DMS153 treated with DMSO at 0.1 percent for 48 hours (cell line): ENCODE results near the gene C1orf35.
"Not testable (repeated sequence)": the region's sequence is repeated elsewhere in the genome, so short reads cannot be mapped to it uniquely, and the experiment has no call there.

ENCODE experiments used
- DNase-seq: peaks from one replicate; lab custom pipeline; 2025; ENCODE audit not compliant: unreplicated experiment; lab: John Stamatoyannopoulos, UW

C1orf35 gene

DNA sequence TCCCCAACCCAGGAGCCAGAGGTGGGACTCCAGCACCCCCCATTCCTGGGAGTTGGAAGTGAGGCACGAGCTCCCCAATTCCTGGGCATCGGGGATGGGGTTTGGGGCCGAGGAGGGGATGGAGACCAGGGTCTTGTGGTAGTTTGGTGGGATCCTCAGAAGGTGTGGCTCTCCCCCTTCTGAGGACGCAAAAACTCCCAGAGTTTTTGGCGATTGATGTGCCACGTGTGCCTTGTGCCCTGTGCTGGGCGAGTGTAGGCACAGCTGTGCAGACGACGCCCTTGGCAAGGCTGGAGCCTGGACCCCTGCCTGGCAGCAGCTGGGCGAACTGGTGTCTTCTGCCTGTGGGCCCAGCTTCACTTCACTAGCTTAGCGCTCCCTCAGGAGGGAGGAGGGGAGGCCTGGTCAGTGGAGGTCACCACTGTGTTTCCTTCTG, 39.6 kb upstream of the C1orf35 start:
- no peak for DNase-seq

DNA sequence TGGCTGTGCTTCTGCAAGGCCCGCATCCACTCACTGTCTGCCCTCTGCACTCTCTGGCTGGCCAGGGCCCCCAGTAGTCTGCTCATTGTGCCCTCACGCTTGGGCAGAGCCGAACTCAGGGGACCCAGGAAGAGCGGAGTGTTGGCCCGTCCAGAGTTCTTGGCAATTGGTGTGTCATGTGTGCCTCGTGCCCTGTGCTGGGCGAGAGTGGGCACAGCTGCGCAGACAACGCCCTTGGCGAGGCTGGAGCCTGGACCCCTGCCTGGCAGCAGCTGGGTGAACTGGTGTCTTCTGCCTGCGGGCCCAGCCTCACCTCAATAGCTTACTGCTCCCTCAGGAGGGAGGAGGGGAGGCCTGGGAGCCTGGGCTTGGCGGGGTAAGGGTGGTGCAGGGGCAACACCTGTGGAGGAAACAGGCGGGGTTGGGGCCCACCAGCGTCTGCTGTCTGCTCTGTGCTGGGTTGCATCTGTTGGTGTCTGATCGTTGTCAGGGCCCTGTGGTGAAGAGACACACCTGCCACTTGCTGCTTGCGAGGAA, 39.1 kb upstream of the C1orf35 start:
- no peak for DNase-seq

DNA sequence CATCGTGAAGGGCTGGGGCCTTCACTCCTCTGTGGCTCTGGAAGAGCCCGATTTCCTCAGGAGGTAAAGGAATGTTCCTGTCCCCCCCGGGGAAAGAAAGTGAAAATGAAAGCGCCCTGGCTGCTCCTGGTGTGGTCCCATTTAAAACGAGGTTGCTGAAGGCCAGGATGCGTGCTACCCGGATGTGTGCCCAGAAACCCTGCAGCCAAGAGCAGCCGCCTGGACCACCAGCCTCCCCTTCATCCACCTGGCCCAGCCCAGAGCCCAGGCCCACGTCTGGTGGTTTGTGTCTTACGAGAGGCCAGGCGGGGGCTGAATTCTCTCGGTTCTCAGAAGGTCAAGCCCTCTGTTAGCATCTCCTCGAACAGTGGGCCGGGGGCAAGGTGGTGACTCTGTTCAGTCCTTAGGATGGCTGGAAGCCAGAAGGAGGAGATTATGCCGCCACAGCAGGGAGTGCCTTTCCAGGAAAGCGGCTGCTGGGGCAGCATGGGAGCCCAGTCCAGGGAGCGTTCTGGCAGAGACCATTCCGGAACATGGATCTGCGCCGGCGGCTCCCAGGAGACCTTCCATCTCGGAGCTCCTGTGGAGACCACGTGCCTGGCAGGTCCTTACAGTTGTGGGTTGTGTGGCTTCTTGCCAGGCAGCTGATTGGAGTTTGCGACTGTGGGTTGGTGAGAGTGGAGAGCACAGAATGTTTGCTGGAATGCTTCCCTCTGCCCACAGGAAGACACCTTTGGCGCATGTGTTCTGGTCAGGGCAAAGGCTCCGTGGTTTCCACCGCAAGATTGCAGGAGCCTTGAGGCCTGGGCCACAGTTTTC, 38.3 kb upstream of the C1orf35 start:
- DNase-seq = no peak

DNA sequence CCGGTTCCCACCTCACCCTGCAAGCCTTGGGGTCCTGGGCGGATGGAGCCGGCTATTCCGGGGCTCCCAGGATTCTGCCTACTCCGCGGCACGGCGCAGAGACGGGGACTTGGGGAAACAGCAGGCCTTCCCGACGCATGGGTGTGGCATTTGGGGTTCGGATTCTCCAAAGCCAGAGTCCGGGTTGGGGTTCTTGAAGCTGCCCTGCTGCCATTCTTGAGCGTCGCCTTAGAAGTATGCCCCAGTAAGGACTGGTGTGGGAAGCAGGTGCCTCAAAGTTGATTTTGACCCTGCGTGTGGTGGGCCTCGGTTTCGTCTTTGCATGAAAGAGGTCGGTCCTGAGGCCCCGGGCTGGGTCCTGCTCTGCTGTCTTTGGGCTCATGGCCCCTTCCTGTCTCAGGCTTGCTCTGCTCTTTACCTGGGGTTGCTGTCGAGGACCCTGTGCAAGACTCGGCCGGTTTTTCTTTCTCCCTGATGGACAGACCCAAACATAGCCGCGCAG, 37.6 kb upstream of the C1orf35 start:
- DNase-seq = no peak

DNA sequence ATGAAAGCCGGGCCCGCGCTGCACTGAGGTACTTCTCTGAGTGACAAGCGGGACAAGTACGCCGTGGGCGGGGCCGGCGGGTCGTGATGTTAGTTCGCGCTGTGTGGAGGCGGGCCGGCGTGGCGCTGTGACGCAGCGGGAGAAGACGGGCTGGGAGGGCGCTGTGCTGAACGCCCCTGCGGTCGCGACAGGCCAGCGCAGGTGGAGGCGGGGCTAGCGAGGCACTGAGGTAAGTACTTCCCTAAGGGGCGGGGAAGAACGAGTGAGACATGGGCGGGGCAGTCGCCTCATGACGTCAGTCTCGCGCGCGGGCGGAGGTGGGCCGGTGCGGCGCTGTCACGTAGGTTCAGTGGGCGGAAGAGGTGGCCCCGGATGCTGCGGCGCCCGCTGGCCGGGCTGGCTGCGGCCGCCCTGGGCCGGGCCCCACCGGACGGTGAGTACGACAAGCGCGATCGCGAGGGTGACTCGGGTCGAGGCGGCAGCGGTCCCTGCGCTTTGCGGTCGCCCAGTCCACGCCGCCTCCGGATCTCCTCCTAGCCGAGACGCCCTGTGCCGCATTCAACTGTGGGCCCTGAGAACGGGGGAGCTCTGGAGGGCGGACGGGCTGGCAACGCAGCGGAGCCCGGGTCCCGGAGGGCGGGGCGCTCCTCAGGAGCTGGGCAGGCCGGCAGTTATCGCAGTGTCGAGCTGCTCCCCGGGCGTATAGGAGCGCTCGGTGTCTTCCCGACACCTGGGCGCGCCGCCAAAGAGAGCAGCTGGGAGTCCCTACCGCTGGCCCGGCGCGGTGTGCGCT, 37.0 kb upstream of the C1orf35 start, which contains the start of gene GUK1:
TSS of gene GUK1 (plus strand) at position 349 of the 793 bp plus-strand sequence. CDS start at position 373, 24 bp downstream.
- DNase-seq = peak; percentile 99

DNA sequence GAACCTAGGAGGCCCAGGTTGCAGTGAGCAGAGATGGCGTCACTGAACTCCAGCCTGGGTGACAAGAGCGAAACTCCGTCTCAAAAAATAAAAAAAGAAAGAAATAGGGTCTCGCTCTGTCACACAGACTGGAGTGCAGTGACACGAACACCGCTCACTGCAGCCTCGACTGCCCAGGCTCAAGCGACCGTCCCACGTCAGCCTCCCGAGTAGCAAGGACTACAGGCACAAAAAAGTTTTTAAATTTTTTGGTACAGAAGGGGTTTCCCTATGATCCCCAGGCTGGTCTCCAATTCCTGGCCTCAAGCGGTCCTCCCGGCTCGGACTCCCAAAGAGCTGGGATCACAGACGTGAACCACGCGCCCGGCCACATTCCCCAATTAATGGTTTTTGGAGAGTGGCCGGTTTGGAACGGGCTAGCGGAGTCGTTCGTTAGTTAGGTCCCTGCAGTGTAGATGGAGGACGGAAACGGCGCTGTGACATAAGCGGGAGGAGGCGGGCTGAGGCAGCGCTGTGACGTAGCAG, 36.3 kb upstream of the C1orf35 start:
- no peak for DNase-seq

DNA sequence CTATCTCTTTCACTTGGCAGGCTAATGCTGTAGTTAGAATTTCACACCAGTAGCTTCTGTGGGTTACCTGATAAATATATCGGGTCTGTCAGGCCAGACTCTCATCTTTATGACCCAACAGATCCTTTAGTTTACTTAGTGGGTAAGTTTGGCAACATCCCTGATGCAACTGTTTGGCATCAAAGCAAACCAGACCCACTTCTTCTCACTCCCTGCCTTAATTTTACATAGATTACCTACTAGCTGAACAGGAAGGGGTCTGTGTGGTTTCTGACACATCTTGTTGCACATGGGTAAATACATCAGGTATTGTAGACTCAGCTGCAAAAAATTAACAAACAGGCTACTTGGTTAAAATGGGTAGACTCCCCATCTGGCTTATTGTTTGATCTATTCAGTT, 33.8 kb upstream of the C1orf35 start:
- no peak for DNase-seq

DNA sequence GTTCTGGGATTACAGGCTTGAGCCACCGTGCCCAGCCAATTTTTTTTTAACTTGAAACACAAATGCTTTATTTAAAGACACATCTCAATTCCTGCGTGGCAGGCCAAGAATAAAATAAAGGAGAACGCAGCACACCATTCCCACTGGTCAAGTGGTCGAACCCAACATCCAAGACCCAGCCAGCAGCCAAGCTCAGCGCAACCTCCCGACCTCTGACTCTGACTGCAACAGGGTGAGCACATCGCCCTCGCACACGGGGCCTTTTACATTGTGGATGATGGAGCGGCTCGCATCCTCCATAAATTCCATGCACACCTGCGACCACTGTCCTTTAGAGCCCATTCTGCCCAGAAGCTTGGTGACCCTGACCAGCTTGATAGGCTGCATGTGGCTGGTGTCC, 31.5 kb upstream of the C1orf35 start:
- DNase-seq = no peak

DNA sequence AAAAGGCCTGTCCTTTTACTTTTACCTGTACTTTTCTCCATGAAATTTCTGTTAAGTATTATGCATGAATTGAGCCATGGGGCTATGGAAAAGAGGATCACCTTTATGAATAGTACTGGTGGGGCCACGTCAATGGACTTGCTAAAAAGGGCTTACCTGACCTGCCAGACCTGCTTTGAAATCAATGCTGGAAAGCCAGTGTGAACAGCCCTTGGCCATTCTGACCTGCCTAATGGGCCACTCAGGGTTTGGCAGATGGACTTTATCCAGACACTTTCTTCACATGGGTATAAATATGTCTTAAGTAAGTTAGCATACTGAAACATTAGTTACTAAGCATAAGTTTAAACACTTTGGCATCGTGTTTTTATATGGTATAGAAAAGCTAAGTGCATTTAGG, 28.6 kb upstream of the C1orf35 start:
- no peak for DNase-seq

DNA sequence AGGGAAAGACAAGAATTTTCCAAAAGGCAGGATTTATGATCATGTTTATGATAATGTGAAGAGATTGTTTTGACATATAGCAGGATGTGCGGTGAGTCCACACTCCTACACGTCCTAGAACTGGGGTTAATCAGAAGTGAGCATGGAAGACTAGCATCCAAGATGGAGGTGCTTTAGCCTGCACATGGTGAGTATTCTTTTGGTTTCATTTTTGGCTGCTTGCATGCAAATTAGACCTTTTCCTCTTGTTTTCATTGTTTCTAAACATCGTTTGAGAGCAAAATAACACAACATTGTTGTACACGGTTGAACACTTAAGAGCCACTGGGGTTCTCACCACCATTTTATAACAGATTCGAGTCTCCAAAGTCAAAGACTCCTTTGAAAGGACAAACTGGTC, 22.1 kb upstream of the C1orf35 start:
- no peak for DNase-seq

DNA sequence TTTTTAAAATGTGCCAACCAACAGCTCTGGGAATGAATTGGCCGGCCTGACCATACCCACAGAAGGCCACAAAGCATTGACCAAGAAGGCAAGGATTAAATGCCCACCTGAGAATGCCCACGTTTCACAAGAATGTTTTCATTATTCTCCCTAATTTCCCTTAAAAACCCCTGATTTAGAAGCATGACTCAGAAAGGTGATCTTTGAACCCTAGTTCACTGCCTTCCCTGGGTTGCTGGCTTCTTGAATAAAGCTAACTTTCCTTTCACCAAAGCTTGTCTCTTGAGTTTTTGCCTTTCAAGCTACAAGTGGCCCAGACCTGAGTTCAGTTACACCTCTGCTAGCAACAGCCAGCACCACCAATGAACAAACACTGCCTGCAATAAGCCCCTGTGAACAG, 20.4 kb upstream of the C1orf35 start:
- no peak for DNase-seq

DNA sequence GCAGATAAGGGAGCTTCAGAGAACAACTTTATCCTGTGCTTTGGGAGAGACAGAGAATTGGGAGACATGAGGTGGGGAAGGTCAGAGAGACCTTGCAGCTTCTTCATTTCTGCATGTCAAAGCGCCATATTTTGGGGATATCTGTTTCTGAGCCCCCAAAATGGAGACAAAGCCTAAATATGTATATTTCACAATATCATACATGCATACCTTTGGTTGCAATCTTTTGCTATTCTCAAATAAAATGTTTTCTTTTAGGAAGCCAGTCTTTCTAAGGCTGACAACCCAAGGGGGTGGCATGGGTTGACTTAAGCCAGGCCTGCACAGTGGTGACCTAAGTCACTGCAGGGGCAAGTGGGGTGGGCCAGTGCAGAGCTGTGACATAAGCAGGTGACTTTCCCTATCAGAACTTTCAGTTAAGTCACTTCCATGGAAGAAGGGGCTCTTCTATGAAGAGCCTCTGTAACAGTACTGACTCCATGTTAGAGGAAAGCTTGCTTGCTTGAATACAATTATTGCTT, 19.9 kb upstream of the C1orf35 start:
- DNase-seq = no peak

DNA sequence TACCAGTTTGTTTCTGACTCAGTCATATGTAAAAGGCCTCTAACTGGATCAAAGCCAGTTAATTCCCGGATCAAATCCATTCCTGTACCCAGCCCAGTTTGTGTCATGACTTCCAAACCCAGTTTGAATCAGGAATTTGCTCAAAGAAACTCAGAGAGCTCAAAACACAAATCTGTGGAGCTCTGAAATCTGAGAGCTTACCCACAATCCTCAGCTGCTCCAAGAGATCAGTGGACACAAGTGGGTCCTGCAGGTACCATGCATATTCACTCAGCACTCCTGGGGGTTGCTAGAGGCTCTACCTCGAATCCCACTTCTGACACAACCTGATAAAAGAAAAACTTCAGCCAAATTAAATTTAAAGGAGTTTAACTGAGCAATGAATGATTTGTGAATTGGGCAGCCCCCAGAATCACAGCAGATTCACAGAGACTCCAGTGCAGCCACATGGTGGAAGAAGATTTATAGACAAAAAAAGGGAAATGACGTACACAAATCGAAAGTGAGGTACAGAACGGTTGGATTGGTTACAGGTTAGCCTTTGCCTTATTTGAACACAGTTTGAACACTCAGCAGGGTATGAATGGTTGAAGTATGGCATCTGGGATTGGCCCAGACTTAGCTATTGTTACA, 17.8 kb upstream of the C1orf35 start:
- no peak for DNase-seq

DNA sequence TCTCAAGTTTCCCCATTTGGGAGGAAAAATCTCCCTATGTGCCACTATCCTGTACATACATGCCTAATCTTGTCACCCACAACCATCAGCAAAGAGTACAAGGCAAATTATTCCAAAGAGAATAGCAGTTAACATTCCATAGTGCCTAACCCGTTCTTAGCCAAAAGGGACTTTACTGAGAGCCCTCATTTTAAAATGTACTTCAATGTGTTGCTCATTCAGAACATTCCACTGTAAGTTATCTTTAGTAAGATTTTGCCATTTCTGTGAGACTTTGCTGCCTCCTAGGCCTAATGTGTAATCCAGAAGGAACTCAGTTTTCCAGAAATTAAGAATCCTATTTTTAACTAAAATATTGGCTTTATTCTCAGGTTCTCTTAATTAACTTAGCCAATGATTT, 17.2 kb upstream of the C1orf35 start:
- DNase-seq = no peak

DNA sequence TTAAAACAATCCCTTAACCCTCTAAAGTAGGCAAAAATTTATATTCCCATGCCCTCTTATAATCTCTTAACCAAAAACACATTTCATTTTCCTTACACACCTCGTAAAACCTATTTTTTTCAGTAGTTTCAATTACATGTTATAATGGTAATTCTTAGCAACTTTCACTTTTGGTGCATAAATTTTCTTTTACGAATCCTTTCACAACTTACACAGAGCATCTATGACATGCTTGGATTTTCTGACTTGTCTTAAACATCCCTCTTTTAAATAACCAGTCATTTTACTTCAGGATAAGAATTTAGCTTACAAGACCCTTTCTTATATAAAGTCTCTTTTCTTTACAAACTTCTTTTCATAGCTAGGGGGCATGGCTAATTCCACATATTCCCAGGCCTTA, 14.9 kb upstream of the C1orf35 start:
- DNase-seq = no peak

DNA sequence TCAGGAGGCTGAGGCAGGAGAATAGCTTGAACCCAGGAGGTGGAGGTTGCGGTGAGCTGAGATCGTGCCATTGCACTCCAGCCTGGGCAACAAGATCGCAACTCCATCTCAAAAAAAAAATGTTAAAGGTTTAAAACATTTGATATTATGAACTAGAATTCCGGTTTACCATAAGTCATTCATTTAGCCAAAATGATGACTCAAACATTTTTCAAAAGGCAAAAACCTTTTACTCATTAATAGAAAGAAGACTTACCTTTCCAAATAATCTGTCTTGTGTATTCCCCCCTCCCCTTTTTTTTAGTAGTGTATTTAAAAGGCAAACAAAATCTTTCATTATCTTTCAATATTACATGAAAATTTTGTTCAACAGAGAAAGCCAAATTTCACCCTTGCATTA, 14.2 kb upstream of the C1orf35 start:
- no peak for DNase-seq

DNA sequence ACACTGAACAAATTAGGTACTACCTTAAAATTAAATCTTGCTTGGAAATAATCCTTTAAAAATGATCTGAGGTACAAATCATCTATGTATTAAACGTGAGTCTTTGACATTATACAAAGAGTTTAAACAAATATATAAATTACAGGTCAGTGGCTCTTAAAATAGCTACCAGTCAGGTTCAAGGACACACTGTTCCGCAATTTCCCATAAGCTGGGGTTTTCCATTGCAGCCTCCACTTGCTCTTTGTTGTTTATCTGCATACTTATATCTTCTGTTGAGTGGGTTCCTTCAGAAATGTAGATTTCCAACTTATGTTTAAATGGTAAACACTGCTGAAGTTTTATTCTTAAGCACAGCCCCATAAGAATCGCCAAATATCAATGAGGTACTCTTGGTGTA, 11.7 kb upstream of the C1orf35 start:
- DNase-seq = no peak

DNA sequence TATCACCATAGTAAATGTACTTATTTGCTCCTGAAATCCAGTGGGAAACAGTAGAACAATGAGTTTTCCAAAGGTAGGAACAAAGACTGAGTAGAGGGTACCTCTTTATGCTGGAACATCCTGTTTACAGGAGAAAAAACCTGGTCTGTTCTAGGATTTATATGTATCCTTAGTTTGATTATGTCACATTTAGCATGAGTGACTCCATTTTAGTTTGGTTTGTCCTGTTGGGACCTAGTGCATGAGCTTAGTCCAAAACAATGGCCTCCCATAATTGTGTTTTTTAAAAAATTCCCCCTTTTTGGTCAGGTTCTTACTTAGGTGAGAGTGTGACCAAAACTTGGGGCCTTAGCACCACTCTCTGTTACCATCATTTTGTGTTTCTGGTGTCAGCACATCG, 9.5 kb upstream of the C1orf35 start:
- no peak for DNase-seq

DNA sequence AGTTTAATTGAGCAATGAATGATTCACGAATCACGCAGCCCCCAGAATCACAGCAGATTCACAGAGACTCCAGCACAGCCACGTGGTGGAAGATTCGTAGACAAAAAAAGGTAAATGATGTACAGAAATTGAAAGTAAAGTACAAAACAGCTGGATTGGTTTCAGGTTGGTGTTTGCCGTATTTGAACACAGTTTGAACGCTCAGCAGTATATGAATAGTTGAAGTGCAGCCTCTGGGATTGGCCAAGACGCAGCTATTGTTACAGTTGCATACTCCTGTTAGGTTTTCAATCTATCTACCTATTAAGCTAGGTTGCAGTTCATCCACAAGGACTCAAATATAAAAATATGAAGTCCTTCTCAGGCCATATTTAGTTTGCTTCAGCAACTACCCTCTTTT, 9.0 kb upstream of the C1orf35 start:
- no peak for DNase-seq

DNA sequence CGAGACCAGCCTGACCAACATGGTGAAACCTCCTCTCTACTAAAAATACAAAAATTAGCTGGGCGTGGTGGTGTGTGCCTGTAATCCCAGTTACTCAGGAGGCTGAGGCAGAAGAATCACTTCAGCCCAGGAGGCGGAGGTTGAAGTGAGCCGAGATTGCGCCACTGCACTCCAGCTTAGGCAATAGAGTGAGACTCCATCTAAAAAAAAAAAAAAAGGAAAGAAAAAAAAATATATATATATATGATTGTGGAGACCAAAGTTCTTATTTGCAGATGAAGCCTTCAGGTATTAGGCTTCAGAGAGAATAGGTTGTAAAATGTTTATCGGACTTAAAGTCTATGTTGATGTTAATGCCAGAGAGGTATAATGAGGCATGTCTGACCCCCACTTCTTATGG, 8.2 kb upstream of the C1orf35 start:
- DNase-seq = not testable (repeated sequence)

DNA sequence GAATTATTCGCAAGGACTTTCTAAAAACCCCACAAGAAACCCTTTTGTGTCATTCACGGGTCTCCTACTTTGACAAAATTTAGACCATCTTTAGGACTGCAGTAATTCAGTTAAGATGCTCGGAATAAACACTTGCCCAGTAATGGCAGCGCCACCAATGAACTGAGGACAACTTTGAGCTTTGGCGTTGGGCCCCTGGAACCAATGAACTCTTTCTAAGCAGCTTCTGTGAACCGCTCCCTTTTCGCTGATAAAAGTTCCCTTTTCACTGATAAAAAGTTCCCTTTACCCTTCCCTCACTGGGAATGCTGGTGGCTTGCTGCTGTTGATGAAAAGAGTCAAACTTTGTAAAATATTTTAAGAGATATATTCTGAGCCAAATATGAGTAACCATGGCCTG, 7.4 kb upstream of the C1orf35 start:
- no peak for DNase-seq
